HG03095 (cell line): ENCODE measurements around the gene RASSF3.
A peak's percentile ranks its signal among the peaks of the same experiment; 100 is the strongest.

Experiments used
- ATAC-seq: cut with Tn5 transposase; IDR thresholded peaks from one replicate; pipeline ENCODE4 v1.9.1; 2021; ENCODE audit warnings: moderate library complexity; ENCODE audit not compliant: unreplicated experiment

The RASSF3 gene

GRCh38 chr12:64669270-64669842, 59.1 kb downstream of the RASSF3 start:
- peak; percentile 63 for ATAC-seq

- no peak for ATAC-seq
These were observed 59.7 kb downstream of the RASSF3 start for GRCh38 chr12:64670019-64670418.

- no peak for ATAC-seq
These were observed 60.8 kb downstream of the RASSF3 start for GRCh38 chr12:64670919-64671639.

GRCh38 chr12:64671681-64672080, 61.4 kb downstream of the RASSF3 start:
- no peak for ATAC-seq

GRCh38 chr12:64672925-64673409, 62.7 kb downstream of the RASSF3 start:
- ATAC-seq, result no peak

GRCh38 chr12:64673490-64674169, 63.3 kb downstream of the RASSF3 start:
- no peak for ATAC-seq

- no peak for ATAC-seq
These were observed 64.2 kb downstream of the RASSF3 start for GRCh38 chr12:64674367-64674922.

GRCh38 chr12:64675795-64676194, 65.5 kb downstream of the RASSF3 start:
- no peak for ATAC-seq

- no peak for ATAC-seq
These were observed 68.0 kb downstream of the RASSF3 start for GRCh38 chr12:64678248-64678647.

- ATAC-seq, result no peak
These were observed 68.5 kb downstream of the RASSF3 start for GRCh38 chr12:64678835-64679234.

- ATAC-seq, result peak; percentile 47
These were observed 69.2 kb downstream of the RASSF3 start for GRCh38 chr12:64679487-64680001.

GRCh38 chr12:64680235-64680634, 69.9 kb downstream of the RASSF3 start:
- ATAC-seq, result no peak

- no peak for ATAC-seq
These were observed 71.1 kb downstream of the RASSF3 start for GRCh38 chr12:64681200-64682052.

GRCh38 chr12:64682572-64683277, 72.4 kb downstream of the RASSF3 start:
- ATAC-seq, result no peak

GRCh38 chr12:64683816-64684543, 73.7 kb downstream of the RASSF3 start:
- no peak for ATAC-seq

- no peak for ATAC-seq
These were observed 74.8 kb downstream of the RASSF3 start for GRCh38 chr12:64685050-64685449.

GRCh38 chr12:64685605-64686004, 75.3 kb downstream of the RASSF3 start:
- no peak for ATAC-seq

- no peak for ATAC-seq
These were observed 77.5 kb downstream of the RASSF3 start for GRCh38 chr12:64687816-64688215.

- no peak for ATAC-seq
These were observed 77.9 kb downstream of the RASSF3 start for GRCh38 chr12:64688219-64688618.
